Measurements from ENCODE around the gene MCAM.

- TF ChIP-seq GATA2 (IDR thresholded peaks at IDR 0.05; ENCODE audit: low read depth, low read length) (no peak), GATA3 (IDR thresholded peaks at IDR 0.05; ENCODE audit: low read depth, low read length) (no peak)
Measured at GRCh38 chr11:119316729-119317591, at the start of gene MCAM.

Data from SH-SY5Y (cell line).